D341Med (cell line): Measurements from ENCODE around the gene TRMT10B.
"Not testable (repeated sequence)": the region's sequence is repeated elsewhere in the genome, so short reads cannot be mapped to it uniquely, and the experiment has no call there.

Experiments
- DNase-seq: peaks from one replicate; pipeline ENCODE4 v3.0.0; 2012; ENCODE audit warnings: low spot score

The TRMT10B gene

GRCh38 chr9:37801287-37801850, 47.8 kb downstream of the TRMT10B start:
- peak; percentile 68 for DNase-seq

- DNase-seq: no peak
Measured at GRCh38 chr9:37801959-37802711, 48.5 kb downstream of the TRMT10B start.

GRCh38 chr9:37806271-37806670, 52.7 kb downstream of the TRMT10B start:
- peak; percentile 71 for DNase-seq

GRCh38 chr9:37809676-37810075, 56.1 kb downstream of the TRMT10B start:
- not testable (repeated sequence) for DNase-seq

GRCh38 chr9:37811906-37812476, 58.4 kb downstream of the TRMT10B start:
- no peak for DNase-seq

GRCh38 chr9:37812773-37813379, 59.3 kb downstream of the TRMT10B start:
- no peak for DNase-seq

- DNase-seq: no peak
Measured at GRCh38 chr9:37818849-37819248, 65.2 kb downstream of the TRMT10B start.

- no peak for DNase-seq
Measured at GRCh38 chr9:37820142-37820541, 66.5 kb downstream of the TRMT10B start.

- DNase-seq: not testable (repeated sequence)
Measured at GRCh38 chr9:37825174-37825573, 71.6 kb downstream of the TRMT10B start.

GRCh38 chr9:37827483-37828165, 74.0 kb downstream of the TRMT10B start:
- DNase-seq: no peak
